GM12874 (cell line): ENCODE data around the gene EYA3.

Experiments used
- CTCF ChIP-seq: IDR thresholded peaks from 2 replicates; pipeline ENCODE4 v1.5.1; 2011; ENCODE audit warnings: low read depth, mild to moderate bottlenecking, control low read depth, low read length, moderate library complexity; ENCODE audit not compliant: insufficient read depth

The EYA3 gene

GRCh38 chr1:28078262-28078661 lies 10.1 kb downstream of the EYA3 start:
- no peak for TF ChIP-seq CTCF

- no peak for TF ChIP-seq CTCF
Measured at GRCh38 chr1:28074892-28075511, 13.4 kb downstream of the EYA3 start.

GRCh38 chr1:28073867-28074266 lies 14.5 kb downstream of the EYA3 start:
- TF ChIP-seq CTCF = no peak

GRCh38 chr1:28071813-28072212 lies 16.6 kb downstream of the EYA3 start:
- TF ChIP-seq CTCF = no peak

GRCh38 chr1:28070725-28071593 lies 17.5 kb downstream of the EYA3 start:
- TF ChIP-seq CTCF = no peak

GRCh38 chr1:28067523-28068090 lies 20.8 kb downstream of the EYA3 start:
- TF ChIP-seq CTCF = no peak

- no peak for TF ChIP-seq CTCF
Measured at GRCh38 chr1:28066393-28067154, 21.8 kb downstream of the EYA3 start.
